Measurements from ENCODE around the gene PWWP2B. TPM values are rescaled to one million over a fixed set of nuclear protein-coding genes. Genes with fewer than 3 reads are reported as not detected.
"Not testable (repeated sequence)": the region's sequence is repeated elsewhere in the genome, so short reads cannot be mapped to it uniquely, and the experiment has no call there.

Gene PWWP2B
- total RNA-seq, 1 donor from 2014 or later = 7.6 TPM

- Mint-ChIP-seq H3K4me3 (ENCODE audit: unreplicated experiment) (no peak overlapping the region), H3K9me3 (ENCODE audit: unreplicated experiment) (no peaks in the 10 kb centered on the region), H3K36me3 (ENCODE audit: low read depth, unreplicated experiment) (peaks cover 18% of the 10 kb centered on the region), H3K27ac (ENCODE audit: unreplicated experiment) (no peak overlapping the region), H3K27me3 (ENCODE audit: unreplicated experiment) (peaks cover 8% of the 10 kb centered on the region), H3K4me1 (ENCODE audit: unreplicated experiment) (peaks cover 2% of the 10 kb centered on the region)
- DNase-seq (ENCODE audit: low spot score) = no peak
- TF ChIP-seq CTCF (IDR thresholded peaks at IDR 0.05; ENCODE audit: unreplicated experiment) = no peak
These were observed 46.1 kb upstream of the PWWP2B start for GRCh38 chr10:132350946-132351345.

- no peak for DNase-seq (ENCODE audit: low spot score)
- H3K9me3 Mint-ChIP-seq (ENCODE audit: unreplicated experiment) = no peaks in the 10 kb centered on the region
- peaks cover 2% of the 10 kb centered on the region for H3K4me1 Mint-ChIP-seq (ENCODE audit: unreplicated experiment)
- no peak for TF ChIP-seq CTCF (IDR thresholded peaks at IDR 0.05; ENCODE audit: unreplicated experiment)
- H3K36me3 Mint-ChIP-seq (ENCODE audit: low read depth, unreplicated experiment) = peaks cover 18% of the 10 kb centered on the region
- no peak overlapping the region for H3K4me3 Mint-ChIP-seq (ENCODE audit: unreplicated experiment)
- H3K27me3 Mint-ChIP-seq (ENCODE audit: unreplicated experiment) = peaks cover 9% of the 10 kb centered on the region
- no peak overlapping the region for H3K27ac Mint-ChIP-seq (ENCODE audit: unreplicated experiment)
These were observed 45.4 kb upstream of the PWWP2B start for GRCh38 chr10:132351611-132352010.

- DNase-seq (ENCODE audit: low spot score) = peak; percentile 88
- Mint-ChIP-seq H3K36me3 (ENCODE audit: low read depth, unreplicated experiment) (peaks cover 19% of the 10 kb centered on the region), H3K4me3 (ENCODE audit: unreplicated experiment) (peak overlapping the region; percentile 85), H3K27me3 (ENCODE audit: unreplicated experiment) (peaks cover 12% of the 10 kb centered on the region)
- not testable (repeated sequence) for H3K27ac Mint-ChIP-seq (ENCODE audit: unreplicated experiment); H3K4me1 Mint-ChIP-seq (ENCODE audit: unreplicated experiment); H3K9me3 Mint-ChIP-seq (ENCODE audit: unreplicated experiment)
- TF ChIP-seq CTCF (IDR thresholded peaks at IDR 0.05; ENCODE audit: unreplicated experiment) = peak; percentile 66
These were observed 44.3 kb upstream of the PWWP2B start for GRCh38 chr10:132352462-132353308.

GRCh38 chr10:132353456-132354355, 43.3 kb upstream of the PWWP2B start:
- Mint-ChIP-seq H3K4me1 (ENCODE audit: unreplicated experiment) (peaks cover 2% of the 10 kb centered on the region), H3K36me3 (ENCODE audit: low read depth, unreplicated experiment) (peaks cover 15% of the 10 kb centered on the region), H3K4me3 (ENCODE audit: unreplicated experiment) (no peak overlapping the region), H3K27ac (ENCODE audit: unreplicated experiment) (peak overlapping the region; percentile 80), H3K27me3 (ENCODE audit: unreplicated experiment) (peaks cover 12% of the 10 kb centered on the region), H3K9me3 (ENCODE audit: unreplicated experiment) (no peaks in the 10 kb centered on the region)
- TF ChIP-seq CTCF (IDR thresholded peaks at IDR 0.05; ENCODE audit: unreplicated experiment) = no peak
- no peak for DNase-seq (ENCODE audit: low spot score)
